ENCODE results near the gene STX16.

STX16 gene

DNA sequence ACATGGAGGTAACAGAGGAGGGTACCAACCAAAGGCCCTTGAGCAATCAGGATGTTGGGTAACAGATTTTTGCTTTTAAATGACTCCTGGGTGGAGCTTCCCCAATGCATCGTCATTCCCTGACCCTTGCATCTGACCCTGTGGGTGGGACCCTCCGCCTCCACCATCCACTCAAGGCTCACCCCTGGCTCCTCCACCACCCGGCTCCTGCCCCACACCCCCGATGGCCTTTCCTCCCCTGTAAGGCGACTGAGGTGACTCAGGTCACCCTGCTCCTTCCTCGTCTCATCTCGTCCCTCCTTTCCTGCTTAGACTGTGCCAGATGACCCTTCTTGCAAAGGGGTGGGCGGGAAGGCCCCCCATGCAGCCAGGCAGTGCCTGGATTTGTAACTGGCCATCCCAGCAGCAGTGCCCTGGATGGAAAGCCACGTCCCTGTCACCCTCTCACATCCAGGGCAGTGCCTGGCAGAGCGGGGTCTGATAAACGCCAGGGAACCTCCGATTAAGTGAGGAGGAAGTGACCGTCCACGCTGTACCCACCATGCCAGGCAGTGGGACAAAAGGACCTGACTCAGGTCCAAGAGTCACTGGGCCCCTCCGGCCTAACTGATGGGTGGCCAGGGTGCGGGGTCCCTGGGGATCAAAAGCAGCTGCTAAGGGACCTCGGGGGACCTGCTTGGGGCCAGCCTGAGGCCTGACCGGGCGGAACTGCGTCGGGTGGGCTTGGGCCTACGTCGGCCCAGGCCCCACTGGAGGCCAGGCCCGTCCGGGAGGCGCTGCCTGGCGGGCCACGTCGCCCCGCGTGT is 40.9 kb downstream of the STX16 start:
- TF ChIP-seq, protein P1, sequence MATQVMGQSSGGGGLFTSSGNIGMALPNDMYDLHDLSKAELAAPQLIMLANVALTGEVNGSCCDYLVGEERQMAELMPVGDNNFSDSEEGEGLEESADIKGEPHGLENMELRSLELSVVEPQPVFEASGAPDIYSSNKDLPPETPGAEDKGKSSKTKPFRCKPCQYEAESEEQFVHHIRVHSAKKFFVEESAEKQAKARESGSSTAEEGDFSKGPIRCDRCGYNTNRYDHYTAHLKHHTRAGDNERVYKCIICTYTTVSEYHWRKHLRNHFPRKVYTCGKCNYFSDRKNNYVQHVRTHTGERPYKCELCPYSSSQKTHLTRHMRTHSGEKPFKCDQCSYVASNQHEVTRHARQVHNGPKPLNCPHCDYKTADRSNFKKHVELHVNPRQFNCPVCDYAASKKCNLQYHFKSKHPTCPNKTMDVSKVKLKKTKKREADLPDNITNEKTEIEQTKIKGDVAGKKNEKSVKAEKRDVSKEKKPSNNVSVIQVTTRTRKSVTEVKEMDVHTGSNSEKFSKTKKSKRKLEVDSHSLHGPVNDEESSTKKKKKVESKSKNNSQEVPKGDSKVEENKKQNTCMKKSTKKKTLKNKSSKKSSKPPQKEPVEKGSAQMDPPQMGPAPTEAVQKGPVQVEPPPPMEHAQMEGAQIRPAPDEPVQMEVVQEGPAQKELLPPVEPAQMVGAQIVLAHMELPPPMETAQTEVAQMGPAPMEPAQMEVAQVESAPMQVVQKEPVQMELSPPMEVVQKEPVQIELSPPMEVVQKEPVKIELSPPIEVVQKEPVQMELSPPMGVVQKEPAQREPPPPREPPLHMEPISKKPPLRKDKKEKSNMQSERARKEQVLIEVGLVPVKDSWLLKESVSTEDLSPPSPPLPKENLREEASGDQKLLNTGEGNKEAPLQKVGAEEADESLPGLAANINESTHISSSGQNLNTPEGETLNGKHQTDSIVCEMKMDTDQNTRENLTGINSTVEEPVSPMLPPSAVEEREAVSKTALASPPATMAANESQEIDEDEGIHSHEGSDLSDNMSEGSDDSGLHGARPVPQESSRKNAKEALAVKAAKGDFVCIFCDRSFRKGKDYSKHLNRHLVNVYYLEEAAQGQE (IDR thresholded peaks at IDR 0.05; ENCODE audit: insufficient read depth in 1 of 2, low read depth in 2 of 2, low read length in 2 of 2) = no peak
- no peak for TF ChIP-seq TAF1 (IDR thresholded peaks at IDR 0.05; ENCODE audit: borderline replicate concordance, insufficient read depth, low read length)
- no peak for TF ChIP-seq FOXP2 (optimal IDR thresholded peaks at IDR 0.05; ENCODE audit: borderline replicate concordance, extremely low read depth, extremely low read length, insufficient read depth)
- TF ChIP-seq POLR2AphosphoS5 (IDR thresholded peaks at IDR 0.05; ENCODE audit: low read depth, low read length) = no peak
- TF ChIP-seq SIN3A (IDR thresholded peaks at IDR 0.05; ENCODE audit: borderline replicate concordance, insufficient read depth, low read length) = no peak

DNA sequence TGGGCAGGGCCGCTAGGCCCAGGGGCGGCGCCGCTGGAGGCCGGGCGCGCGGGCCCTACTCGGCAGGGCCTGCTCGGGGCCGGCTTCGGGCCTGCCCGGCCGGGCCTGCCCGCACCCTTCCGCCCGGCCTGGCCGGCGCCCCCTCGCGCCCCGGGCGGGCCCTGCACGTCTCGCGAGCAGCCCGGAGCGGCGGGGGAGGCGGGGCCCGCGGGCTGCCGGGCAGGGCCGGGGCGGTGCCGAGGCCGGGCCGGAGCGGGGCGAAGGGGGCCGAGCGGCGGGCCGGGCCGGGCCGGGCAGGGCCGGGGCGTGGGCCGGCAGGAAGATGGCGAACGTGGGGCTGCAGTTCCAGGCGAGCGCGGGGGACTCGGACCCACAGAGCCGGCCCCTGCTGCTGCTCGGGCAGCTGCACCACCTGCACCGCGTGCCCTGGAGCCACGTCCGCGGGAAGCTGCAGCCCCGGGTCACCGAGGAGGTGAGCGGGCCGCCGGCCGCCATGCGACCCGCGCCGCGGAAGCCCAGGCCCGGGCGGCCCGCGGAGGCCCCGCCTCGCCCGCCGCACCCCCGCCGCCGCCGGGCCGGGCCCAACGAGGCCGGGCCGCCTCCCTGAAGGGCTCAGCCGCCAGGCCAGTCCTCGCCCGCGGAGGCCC is 41.6 kb downstream of the STX16 start, which contains the start of gene NPEPL1:
NPEPL1 (plus strand) TSS at position 222 of the 647 bp plus-strand sequence; CDS start at position 323, 101 bp downstream.
- TF ChIP-seq POLR2AphosphoS5 (IDR thresholded peaks at IDR 0.05; ENCODE audit: low read depth, low read length) = no peak
- TF ChIP-seq FOXP2 (optimal IDR thresholded peaks at IDR 0.05; ENCODE audit: borderline replicate concordance, extremely low read depth, extremely low read length, insufficient read depth) = no peak
- TF ChIP-seq, protein P1 (IDR thresholded peaks at IDR 0.05; ENCODE audit: insufficient read depth in 1 of 2, low read depth in 2 of 2, low read length in 2 of 2) = no peak
- TF ChIP-seq TAF1 (IDR thresholded peaks at IDR 0.05; ENCODE audit: borderline replicate concordance, insufficient read depth, low read length) = no peak
- no peak for TF ChIP-seq SIN3A (IDR thresholded peaks at IDR 0.05; ENCODE audit: borderline replicate concordance, insufficient read depth, low read length)

DNA sequence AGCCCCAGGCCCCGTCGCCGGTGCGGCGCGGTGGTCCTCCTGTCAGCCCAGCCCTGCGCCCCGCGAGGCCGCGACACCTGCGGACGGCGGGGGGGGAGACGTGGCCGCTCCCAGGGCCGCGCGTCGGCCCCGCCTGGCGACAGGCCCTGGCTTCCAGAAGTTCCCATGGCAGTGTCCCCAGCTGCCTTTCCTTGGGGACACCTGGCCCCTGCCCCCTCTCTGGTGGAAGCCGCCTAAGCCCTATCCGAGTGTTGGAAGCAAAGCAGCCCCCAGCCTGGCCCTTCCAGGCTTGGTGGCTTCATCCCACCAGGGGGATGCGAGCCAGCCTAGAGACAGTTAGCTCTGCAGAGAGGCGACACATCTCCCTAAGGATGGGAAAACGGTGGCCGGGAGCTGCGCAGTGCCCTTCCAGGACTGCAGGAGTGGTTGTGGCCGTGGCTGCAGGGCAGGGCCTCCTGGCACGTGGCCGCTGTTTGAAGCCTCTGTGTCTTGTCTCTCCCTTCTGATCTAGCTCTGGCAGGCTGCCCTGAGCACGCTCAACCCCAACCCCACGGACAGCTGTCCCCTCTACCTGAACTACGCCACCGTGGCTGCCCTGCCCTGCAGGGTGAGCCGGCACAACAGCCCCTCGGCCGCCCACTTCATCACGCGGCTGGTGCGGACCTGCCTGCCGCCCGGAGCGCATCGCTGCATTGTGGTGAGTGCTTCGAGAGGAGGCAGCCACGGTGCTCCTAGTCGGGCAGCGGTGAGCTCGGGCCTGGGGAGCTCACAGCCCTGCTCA is 42.3 kb downstream of the STX16 start:
- TF ChIP-seq, protein P1 (IDR thresholded peaks at IDR 0.05; ENCODE audit: insufficient read depth in 1 of 2, low read depth in 2 of 2, low read length in 2 of 2) = no peak
- no peak for TF ChIP-seq POLR2AphosphoS5 (IDR thresholded peaks at IDR 0.05; ENCODE audit: low read depth, low read length)
- TF ChIP-seq FOXP2 (optimal IDR thresholded peaks at IDR 0.05; ENCODE audit: borderline replicate concordance, extremely low read depth, extremely low read length, insufficient read depth) = no peak
- no peak for TF ChIP-seq SIN3A (IDR thresholded peaks at IDR 0.05; ENCODE audit: borderline replicate concordance, insufficient read depth, low read length)
- TF ChIP-seq TAF1 (IDR thresholded peaks at IDR 0.05; ENCODE audit: borderline replicate concordance, insufficient read depth, low read length) = no peak

DNA sequence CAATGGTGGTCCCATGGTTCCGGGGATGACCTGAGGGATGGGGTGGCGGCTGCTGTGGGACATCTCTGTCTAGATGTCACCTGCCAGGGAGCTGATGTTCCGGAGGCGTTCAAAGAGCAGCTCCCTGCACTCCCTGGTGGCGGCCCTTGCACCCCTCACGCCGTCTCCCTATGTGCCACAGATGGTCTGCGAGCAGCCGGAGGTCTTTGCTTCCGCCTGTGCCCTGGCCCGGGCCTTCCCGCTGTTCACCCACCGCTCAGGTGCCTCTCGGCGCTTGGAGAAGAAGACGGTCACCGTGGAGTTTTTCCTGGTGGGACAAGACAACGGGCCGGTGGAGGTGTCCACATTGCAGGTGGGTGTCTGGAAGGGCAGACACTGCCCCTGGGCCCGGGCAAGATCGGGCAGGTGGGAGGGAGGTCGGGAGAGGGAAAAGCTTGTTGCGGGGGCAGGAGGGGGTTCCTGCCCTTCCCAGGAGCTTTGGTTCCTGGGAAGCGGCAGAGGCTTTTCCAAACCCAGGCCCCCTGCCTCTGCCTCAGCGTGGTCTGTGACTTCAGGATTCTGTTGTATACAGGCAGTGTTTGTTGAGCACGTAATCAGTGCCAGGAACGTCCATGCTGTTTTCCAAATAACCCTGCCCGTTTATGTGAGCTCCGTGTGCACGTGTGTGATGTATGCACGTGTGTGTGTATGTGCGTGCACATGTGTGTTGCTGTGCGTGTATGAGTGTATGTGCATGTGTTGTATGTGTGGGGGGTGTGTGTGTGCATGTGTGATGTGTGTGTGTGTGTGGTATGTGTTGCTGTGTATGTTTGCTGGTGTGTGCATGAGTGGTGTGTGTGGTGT is 43.4 kb downstream of the STX16 start:
- TF ChIP-seq SIN3A (IDR thresholded peaks at IDR 0.05; ENCODE audit: borderline replicate concordance, insufficient read depth, low read length) = no peak
- TF ChIP-seq TAF1 (IDR thresholded peaks at IDR 0.05; ENCODE audit: borderline replicate concordance, insufficient read depth, low read length) = no peak
- TF ChIP-seq POLR2AphosphoS5 (IDR thresholded peaks at IDR 0.05; ENCODE audit: low read depth, low read length) = no peak
- TF ChIP-seq, protein P1 (IDR thresholded peaks at IDR 0.05; ENCODE audit: insufficient read depth in 1 of 2, low read depth in 2 of 2, low read length in 2 of 2) = no peak
- no peak for TF ChIP-seq FOXP2 (optimal IDR thresholded peaks at IDR 0.05; ENCODE audit: borderline replicate concordance, extremely low read depth, extremely low read length, insufficient read depth)

Data from PFSK-1 (cell line).